Kidney (tissue), 14 donors: ENCODE results near the gene CLN6. TPM values are rescaled to one million over a fixed set of nuclear protein-coding genes. Genes with fewer than 3 reads are reported as not detected.

Experiments
- DNase-seq, 5 donors: peaks; one replicate each; pipeline ENCODE4 v3.0.0-alpha.2; 2013 to 2020
- FAIRE-seq: peaks from 2 replicates; lab custom pipeline; 2012; peaks lifted over from hg19 to GRCh38; lab: Jason Lieb, UNC
- H3K27ac ChIP-seq, 2 donors: one replicate each; pipeline ENCODE4 v1.7.0; 2013; ENCODE audit warnings: low read depth in 2 of 2, low read length in 2 of 2, inconsistent platforms in 1 of 2
- H3K27me3 ChIP-seq: one replicate; pipeline ENCODE4 v1.7.1; 2013; ENCODE audit warnings: low read length, inconsistent platforms; ENCODE audit not compliant: control insufficient read depth, insufficient read depth
- H3K36me3 ChIP-seq, 3 donors: one replicate each; pipeline versions ENCODE4 v1.7.0 to v1.7.1; 2013; ENCODE audit warnings: low read length in 3 of 3, control low read depth in 1 of 3, inconsistent platforms in 1 of 3; ENCODE audit not compliant: insufficient read depth in 3 of 3, control insufficient read depth in 2 of 3
- H3K4me1 ChIP-seq, 3 donors: one replicate each; pipeline versions ENCODE4 v1.7.0 to v1.7.1; 2013; ENCODE audit warnings: low read length in 3 of 3, inconsistent platforms in 1 of 3, low read depth in 1 of 3; ENCODE audit not compliant: control insufficient read depth in 2 of 3, insufficient read depth in 2 of 3
- H3K4me3 ChIP-seq, 3 donors: one replicate each; pipeline versions ENCODE4 v1.7.0 to v1.8.1; 2013; ENCODE audit warnings: low read length in 3 of 3, control low read depth in 1 of 3, inconsistent platforms in 1 of 3
- H3K9ac ChIP-seq, 3 donors: one replicate each; pipeline versions ENCODE4 v1.7.0 to v1.7.1; 2013; ENCODE audit warnings: low read length in 3 of 3, control low read depth in 1 of 3, inconsistent platforms in 1 of 3
- H3K9me3 ChIP-seq, 3 donors: one replicate each; pipeline versions ENCODE4 v1.7.0 to v1.7.1; 2013; ENCODE audit warnings: low read length in 3 of 3, control low read depth in 1 of 3, inconsistent platforms in 1 of 3; ENCODE audit not compliant: control insufficient read depth in 2 of 3, insufficient read depth in 1 of 3
- CTCF ChIP-seq: IDR thresholded peaks from 3 replicates; pipeline ENCODE4 v1.5.1; 2012; ENCODE audit warnings: mild to moderate bottlenecking, moderate library complexity, borderline replicate concordance; ENCODE audit not compliant: insufficient read depth; ENCODE audit errors: extremely low read depth
- intact Hi-C: fragments of 100-400 bp; cut with DNase I; formaldehyde crosslinking; loops from one replicate; pipeline ENCODE4 v1.11.1; 2022
- polyA plus RNA-seq: library from polyadenylated mRNA; stranded (reverse); fragments of 350-450 nt; fragmentation: Illumina TruSeq; extraction: RNeasy Lipid Tissue Mini Kit (QIAGEN cat#74804); gene quantifications from one replicate; pipeline ENCODE4 v1.2.3, GENCODE V29; 2014; ENCODE audit warnings: low read depth, low replicate concordance; ENCODE audit not compliant: insufficient read depth
- total RNA-seq: library from RNA; stranded (reverse); fragmentation: NEBNext Ultra II Directional; extraction: Animal tissue kit (Norgen Biotek cat#: 25700); gene quantifications from one replicate; pipeline ENCODE4 v1.2.1, GENCODE V29; 2021
- donor health status: control.
- donor health status: control.
- donor health status: control.
- donor health status: control.
- donor health status: control.
- donor health status: DM: yes; HTN: yes; CAD: no.
- donor health status: Normal renal cell carcinoma (clear cell type).

CLN6 gene
- total and polyA plus RNA-seq, 2 donors from 2014 or later, result 30.8 to 36.6 TPM

- Histone ChIP-seq H3K4me1 (peaks cover 0 to 2% (median 0%) of the 10 kb centered on the region in 3 donors), H3K9ac (no peak overlapping the region), H3K27me3 (no peaks in the 10 kb centered on the region), H3K9me3 (peaks cover 0 to under 1% (median 0%) of the 10 kb centered on the region in 3 donors), H3K36me3 (peaks cover 2 to 12% (median 4%) of the 10 kb centered on the region in 3 donors), H3K4me3 (no peak overlapping the region), H3K27ac (no peak overlapping the region)
- intact Hi-C loops, result loop anchor here (10.0 kb wide), 1 partner anchor 292 kb away; no protein-coding TSS in a partner anchor
- FAIRE-seq, result no peak
- no peak for DNase-seq
- no peak for TF ChIP-seq CTCF
Measured at GRCh38 chr15:68157074-68157473, 72.5 kb downstream of the CLN6 start.

Other genes with a start within 250 kb of the CLN6 start
- gene PIAS1, start 175.4 kb downstream of the CLN6 start, total RNA-seq, result 44.3 TPM
- gene PIAS1, start 175.4 kb downstream of the CLN6 start, polyA plus RNA-seq, result 10.6 TPM
- 17.4 TPM for gene CALML4, start 24.4 kb downstream of the CLN6 start, total RNA-seq
- 54.7 TPM for gene CALML4, start 24.4 kb downstream of the CLN6 start, polyA plus RNA-seq
- gene FEM1B, start 48.0 kb upstream of the CLN6 start, total RNA-seq, result 47.6 TPM
- gene FEM1B, start 48.0 kb upstream of the CLN6 start, polyA plus RNA-seq, result 9.8 TPM
- gene ITGA11, start 202.4 kb upstream of the CLN6 start, total RNA-seq, result 11.1 TPM
- 3.4 TPM for gene ITGA11, start 202.4 kb upstream of the CLN6 start, polyA plus RNA-seq